ENCODE results near the gene ZNF280C. TPM values are rescaled to one million over a fixed set of nuclear protein-coding genes. Genes with fewer than 3 reads are reported as not detected.

ZNF280C gene
- total RNA-seq, 1 donor from 2014 or later, result 13.2 TPM

DNA sequence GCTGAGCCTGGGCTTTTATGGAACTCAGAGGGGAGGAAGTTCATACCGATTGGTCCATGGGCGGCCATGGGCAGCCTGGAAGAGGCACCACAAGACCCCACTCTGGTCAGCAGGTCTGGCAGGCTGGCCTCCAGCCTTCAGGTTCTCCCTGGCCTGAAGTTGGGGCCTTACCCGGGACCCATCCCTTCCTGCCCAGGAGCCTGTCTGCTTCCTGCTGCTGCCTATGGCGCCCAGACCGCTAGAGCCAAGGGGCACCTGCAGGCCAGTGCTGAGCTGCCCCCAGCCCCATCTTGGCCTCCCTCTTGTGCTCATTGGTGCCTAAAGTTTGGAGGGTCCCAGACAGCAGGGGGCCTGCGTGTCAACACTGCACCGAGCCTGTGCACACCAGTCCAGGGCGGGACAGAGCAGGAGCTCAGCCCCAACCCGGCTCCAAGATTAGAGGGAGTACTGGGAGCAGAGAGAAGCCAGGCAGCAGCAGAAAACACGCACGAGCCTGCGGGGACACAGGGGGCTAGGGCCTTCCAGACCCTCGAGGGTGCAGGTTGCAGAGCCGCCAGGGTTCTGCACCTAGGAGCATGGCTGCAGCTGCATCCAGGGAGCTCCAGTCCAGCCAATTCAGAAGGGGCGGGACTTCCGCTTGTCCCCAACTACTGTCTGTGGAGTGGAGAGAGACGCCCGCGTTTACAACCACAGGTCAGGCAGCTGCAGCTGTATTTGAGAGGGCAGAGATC lies 30.7 kb upstream of the ZNF280C start:
- H3K27ac Mint-ChIP-seq, result no peak overlapping the region
- H3K36me3 Mint-ChIP-seq, result no peaks in the 10 kb centered on the region
- H3K4me3 Mint-ChIP-seq, result no peak overlapping the region
- DNase-seq (ENCODE audit: extremely low spot score, unreplicated experiment), result no peak
- no peak for TF ChIP-seq CTCF (conservative IDR thresholded peaks at IDR 0.05)
- H3K9me3 Mint-ChIP-seq, result peaks cover 4% of the 10 kb centered on the region
- peaks cover 4% of the 10 kb centered on the region for H3K4me1 Mint-ChIP-seq (ENCODE audit: unreplicated experiment)
- H3K27me3 Mint-ChIP-seq, result no peaks in the 10 kb centered on the region

DNA sequence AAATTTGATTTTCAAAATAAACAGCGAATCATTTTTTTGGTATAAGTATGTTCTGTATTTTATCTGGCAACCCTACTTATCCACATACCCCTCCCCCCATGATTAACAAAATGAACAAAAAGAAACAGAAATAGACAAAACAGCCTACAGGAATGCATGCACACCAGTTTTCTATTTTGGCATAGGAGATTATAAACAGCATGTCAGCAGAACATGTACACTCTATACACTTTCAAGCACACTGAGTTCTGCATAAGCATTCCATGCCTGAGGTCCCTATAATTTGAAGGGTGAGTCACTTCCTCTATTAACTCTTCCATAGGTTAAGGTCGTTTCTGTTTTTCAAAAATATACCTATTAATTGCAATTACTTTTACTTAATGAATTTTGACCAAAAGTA lies 28.0 kb upstream of the ZNF280C start:
- H3K27me3 Mint-ChIP-seq, result no peaks in the 10 kb centered on the region
- H3K4me3 Mint-ChIP-seq, result peak overlapping the region; percentile 8
- H3K4me1 Mint-ChIP-seq (ENCODE audit: unreplicated experiment), result peaks cover 4% of the 10 kb centered on the region
- no peak overlapping the region for H3K27ac Mint-ChIP-seq
- TF ChIP-seq CTCF (conservative IDR thresholded peaks at IDR 0.05), result no peak
- H3K9me3 Mint-ChIP-seq, result no peaks in the 10 kb centered on the region
- DNase-seq (ENCODE audit: extremely low spot score, unreplicated experiment), result no peak
- H3K36me3 Mint-ChIP-seq, result no peaks in the 10 kb centered on the region

DNA sequence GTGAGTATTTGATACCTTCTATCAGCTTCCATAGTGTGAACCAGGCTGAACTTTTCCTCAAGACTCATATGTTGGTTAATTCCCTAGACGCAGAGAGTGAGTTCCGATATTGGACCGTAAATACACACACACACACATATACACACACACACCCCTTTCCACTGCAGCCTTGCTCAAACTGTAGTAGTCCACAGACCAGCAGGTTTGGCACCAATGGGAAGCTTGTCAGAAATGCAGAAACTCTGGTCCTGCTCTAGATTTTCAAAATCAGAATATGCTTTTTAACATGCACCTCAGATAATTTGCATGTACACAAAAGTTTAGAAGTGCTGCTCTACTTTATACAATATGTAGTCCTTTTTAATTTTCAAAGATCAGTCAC lies 27.6 kb upstream of the ZNF280C start:
- H3K9me3 Mint-ChIP-seq, result no peaks in the 10 kb centered on the region
- peaks cover 4% of the 10 kb centered on the region for H3K4me1 Mint-ChIP-seq (ENCODE audit: unreplicated experiment)
- no peak for TF ChIP-seq CTCF (conservative IDR thresholded peaks at IDR 0.05)
- no peaks in the 10 kb centered on the region for H3K27me3 Mint-ChIP-seq
- no peak for DNase-seq (ENCODE audit: extremely low spot score, unreplicated experiment)
- no peak overlapping the region for H3K4me3 Mint-ChIP-seq
- H3K36me3 Mint-ChIP-seq, result no peaks in the 10 kb centered on the region
- no peak overlapping the region for H3K27ac Mint-ChIP-seq

DNA sequence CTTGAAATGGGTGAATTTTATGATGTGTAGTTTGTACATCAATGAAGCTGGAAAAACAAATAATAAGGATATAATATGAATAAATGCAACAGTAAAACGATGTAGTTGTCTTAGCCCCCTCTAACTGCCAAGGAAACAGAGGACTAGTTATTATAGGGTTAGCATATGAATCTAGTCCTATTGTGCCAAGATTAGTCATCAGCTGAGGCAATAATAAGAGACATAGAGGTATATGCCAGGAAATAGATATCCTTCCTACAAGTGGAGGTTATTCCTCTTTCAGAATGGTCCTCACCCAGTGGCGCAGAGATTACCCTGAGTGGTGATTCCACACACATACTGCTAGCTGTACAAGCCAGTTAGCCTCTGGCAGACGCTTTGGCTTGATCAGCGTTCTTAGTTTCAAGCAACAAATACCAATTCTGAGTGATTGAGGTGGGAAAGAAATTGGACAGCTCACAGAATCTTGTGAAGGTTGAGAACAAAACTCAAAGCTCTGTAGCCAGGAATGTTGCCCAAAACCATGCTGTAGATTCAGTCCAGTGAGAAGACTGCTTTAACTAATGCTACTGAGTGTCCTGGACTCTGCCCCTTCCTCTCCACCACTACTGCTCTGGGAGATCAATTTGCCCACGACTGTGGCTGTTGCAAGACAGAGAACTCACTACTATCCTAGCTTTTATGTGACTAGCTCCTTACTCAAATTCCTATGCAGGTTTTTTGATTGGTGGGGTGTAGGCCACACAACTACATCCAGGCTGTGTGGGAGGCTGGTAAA lies 27.0 kb upstream of the ZNF280C start:
- no peaks in the 10 kb centered on the region for H3K9me3 Mint-ChIP-seq
- no peaks in the 10 kb centered on the region for H3K36me3 Mint-ChIP-seq
- H3K27ac Mint-ChIP-seq, result no peak overlapping the region

DNA sequence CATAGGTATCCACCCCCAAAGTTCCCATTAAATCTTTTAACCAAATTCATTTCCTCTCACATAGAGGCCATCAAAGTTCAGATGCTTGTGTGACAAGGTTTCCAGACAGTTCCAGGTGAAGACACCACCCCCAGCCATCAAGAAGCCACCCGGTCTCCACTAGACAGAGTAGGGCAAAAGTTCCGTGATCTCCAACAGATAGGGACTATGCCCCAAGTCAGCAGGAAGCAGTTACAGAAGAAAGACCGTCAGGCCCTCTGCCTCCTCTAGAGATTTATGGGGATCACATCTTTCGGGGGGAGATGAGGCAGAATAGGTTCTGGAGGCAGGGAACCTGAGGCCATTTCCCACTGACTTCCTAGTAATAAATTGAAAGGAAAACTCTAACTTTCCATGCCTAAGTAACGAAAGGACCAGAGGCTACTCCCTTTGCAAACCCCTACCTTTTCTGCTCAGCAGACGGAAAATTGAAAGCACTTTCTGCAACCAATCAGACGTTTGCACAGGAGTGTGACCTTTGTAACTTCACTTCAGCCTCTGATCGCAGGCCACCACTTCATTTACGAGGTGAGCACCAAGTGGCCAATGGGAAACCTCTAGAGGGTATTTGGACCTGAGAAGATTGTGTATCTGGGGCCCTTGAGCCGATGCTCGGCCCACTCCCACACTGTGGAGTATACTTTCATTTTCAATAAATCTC lies 18.5 kb upstream of the ZNF280C start:
- H3K9me3 Mint-ChIP-seq, result peaks cover 5% of the 10 kb centered on the region
- TF ChIP-seq CTCF (conservative IDR thresholded peaks at IDR 0.05), result no peak
- DNase-seq (ENCODE audit: extremely low spot score, unreplicated experiment), result no peak
- no peaks in the 10 kb centered on the region for H3K27me3 Mint-ChIP-seq
- H3K4me1 Mint-ChIP-seq (ENCODE audit: unreplicated experiment), result no peaks in the 10 kb centered on the region
- no peak overlapping the region for H3K4me3 Mint-ChIP-seq
- no peaks in the 10 kb centered on the region for H3K36me3 Mint-ChIP-seq
- H3K27ac Mint-ChIP-seq, result no peak overlapping the region

More for the DNA sequence above, 27.0 kb upstream of the ZNF280C start:
- Mint-ChIP-seq H3K4me1 (ENCODE audit: unreplicated experiment) (peaks cover 4% of the 10 kb centered on the region), H3K4me3 (no peak overlapping the region), H3K27me3 (no peaks in the 10 kb centered on the region)
- no peak for TF ChIP-seq CTCF (conservative IDR thresholded peaks at IDR 0.05)
- DNase-seq (ENCODE audit: extremely low spot score, unreplicated experiment), result no peak

Data from type B pancreatic cell (in vitro differentiated cells).